Smooth muscle cell (in vitro differentiated cells): Measurements from ENCODE around the gene ZHX3. TPM values are rescaled to one million over a fixed set of nuclear protein-coding genes. Genes with fewer than 3 reads are reported as not detected.

Source experiments
- DNase-seq: peaks from one replicate; lab custom pipeline; 2025; ENCODE audit not compliant: unreplicated experiment; lab: John Stamatoyannopoulos, UW
- H2AFZ ChIP-seq: fragments of 200-600 bp; sonication (generic); 2 replicates; pipeline ENCODE4 v1.6.0; 2016; ENCODE audit warnings: antibody characterized with exemption, low read depth, mild to moderate bottlenecking
- H3F3A ChIP-seq: fragments of 200-600 bp; sonication (generic); 2 replicates; pipeline ENCODE4 v1.6.0; 2017; ENCODE audit warnings: antibody characterized with exemption, low read depth
- H3K27ac ChIP-seq: fragments of 200-600 bp; sonication (generic); 2 replicates; pipeline ENCODE4 v1.5.1; 2016; ENCODE audit warnings: low read depth, mild to moderate bottlenecking
- H3K27me3 ChIP-seq: fragments of 200-600 bp; sonication (generic); 2 replicates; pipeline ENCODE4 v1.6.1; 2016; ENCODE audit warnings: low read depth, mild to moderate bottlenecking
- H3K36me3 ChIP-seq: fragments of 200-600 bp; sonication (generic); 2 replicates; pipeline ENCODE4 v1.5.1; 2016; ENCODE audit warnings: low read depth
- H3K4me1 ChIP-seq: fragments of 200-600 bp; sonication (generic); 2 replicates; pipeline ENCODE4 v1.5.1; 2016; ENCODE audit warnings: low read depth
- H3K4me2 ChIP-seq: fragments of 200-600 bp; sonication (generic); 2 replicates; pipeline ENCODE4 v1.6.0; 2016; ENCODE audit warnings: mild to moderate bottlenecking
- H3K4me3 ChIP-seq: fragments of 200-600 bp; sonication (generic); 2 replicates; pipeline ENCODE4 v1.5.1; 2016; ENCODE audit warnings: mild to moderate bottlenecking
- H3K79me2 ChIP-seq: fragments of 200-600 bp; sonication (generic); 2 replicates; pipeline ENCODE4 v1.6.0; 2016; ENCODE audit warnings: low read depth, mild to moderate bottlenecking
- H3K9ac ChIP-seq: fragments of 200-600 bp; sonication (generic); 2 replicates; pipeline ENCODE4 v1.6.0; 2016; ENCODE audit warnings: low read depth
- H3K9me3 ChIP-seq: fragments of 200-600 bp; sonication (generic); replicated peaks from 2 replicates; pipeline ENCODE4 v1.5.1; 2016; ENCODE audit warnings: low read depth
- H4K20me1 ChIP-seq: fragments of 200-600 bp; sonication (generic); 2 replicates; pipeline ENCODE4 v1.6.0; 2016; ENCODE audit warnings: low read depth
- CTCF ChIP-seq: fragments of 200-600 bp; sonication (generic); IDR thresholded peaks from 2 replicates; pipeline ENCODE4 v1.5.1; 2017; ENCODE audit warnings: borderline replicate concordance, mild to moderate bottlenecking, antibody characterized with exemption; ENCODE audit not compliant: insufficient read depth, poor library complexity, severe bottlenecking
- WGBS: methylation state at CpG from one replicate; pipeline ENCODE4 v1.1.7; 2016; ENCODE audit warnings: low lambda C conversion rate; 5-methylcytosine and 5-hydroxymethylcytosine counted together
- polyA plus RNA-seq: library from polyadenylated mRNA; unstranded; fragments of >200 nt; fragmentation: Nextera tagmentation; extraction: Ambion mirVana; gene quantifications from 2 replicates; pipeline ENCODE4 v1.2.1, GENCODE V29; 2016
- total RNA-seq: library from RNA; depleted of rRNA; stranded (reverse); fragments of >200 nt; gene quantifications from 2 replicates; pipeline ENCODE4 v1.2.3, GENCODE V29; 2014

ZHX3 gene
- total and polyA plus RNA-seq, 2 experiments from 2014 or later: 10.1 to 17.1 TPM

- DNase-seq: no peak
- Histone ChIP-seq H3K27ac (no peak overlapping the region), H4K20me1 (no peaks in the 10 kb centered on the region), H3K4me1 (no peaks in the 10 kb centered on the region), H2AFZ (no peak overlapping the region), H3K9me3 (peaks cover 7% of the 10 kb centered on the region), H3K4me2 (no peak overlapping the region), H3K36me3 (peaks cover 7% of the 10 kb centered on the region), H3K4me3 (no peak overlapping the region), H3F3A (no peaks in the 10 kb centered on the region), H3K27me3 (no peaks in the 10 kb centered on the region), H3K9ac (no peak overlapping the region), H3K79me2 (no peaks in the 10 kb centered on the region)
- 97% methylated on average over 10 of the region's 10 CpGs for WGBS
- no peak for TF ChIP-seq CTCF
Observed at GRCh38 chr20:41202426-41202825, 115.1 kb downstream of the ZHX3 start.

GRCh38 chr20:41201760-41202159 lies 115.8 kb downstream of the ZHX3 start:
- H3K79me2 ChIP-seq: no peaks in the 10 kb centered on the region
- H3F3A ChIP-seq: no peaks in the 10 kb centered on the region
- no peak overlapping the region for H3K4me2 ChIP-seq
- no peaks in the 10 kb centered on the region for H4K20me1 ChIP-seq
- no peaks in the 10 kb centered on the region for H3K27me3 ChIP-seq
- H3K4me1 ChIP-seq: no peaks in the 10 kb centered on the region
- no peak overlapping the region for H3K9ac ChIP-seq
- no peak overlapping the region for H3K27ac ChIP-seq
- H3K36me3 ChIP-seq: peaks cover 7% of the 10 kb centered on the region
- H2AFZ ChIP-seq: no peak overlapping the region
- WGBS: 95% methylated on average over 8 of the region's 8 CpGs
- H3K4me3 ChIP-seq: no peak overlapping the region
- peaks cover 7% of the 10 kb centered on the region for H3K9me3 ChIP-seq
- TF ChIP-seq CTCF: no peak
- no peak for DNase-seq

- H3K79me2 ChIP-seq: no peaks in the 10 kb centered on the region
- no peak overlapping the region for H3K4me3 ChIP-seq
- no peak overlapping the region for H2AFZ ChIP-seq
- DNase-seq: no peak
- no peaks in the 10 kb centered on the region for H4K20me1 ChIP-seq
- H3K27ac ChIP-seq: no peak overlapping the region
- H3K9me3 ChIP-seq: peaks cover 7% of the 10 kb centered on the region
- 96% methylated on average over 3 of the region's 3 CpGs for WGBS
- no peak overlapping the region for H3K4me2 ChIP-seq
- H3K9ac ChIP-seq: no peak overlapping the region
- no peaks in the 10 kb centered on the region for H3K4me1 ChIP-seq
- H3K27me3 ChIP-seq: no peaks in the 10 kb centered on the region
- no peak for TF ChIP-seq CTCF
- peaks cover 7% of the 10 kb centered on the region for H3K36me3 ChIP-seq
- no peaks in the 10 kb centered on the region for H3F3A ChIP-seq
Observed at GRCh38 chr20:41200446-41201202, 116.9 kb downstream of the ZHX3 start.

GRCh38 chr20:41198443-41198842 lies 119.1 kb downstream of the ZHX3 start:
- H3K79me2 ChIP-seq: no peaks in the 10 kb centered on the region
- no peak overlapping the region for H2AFZ ChIP-seq
- no peaks in the 10 kb centered on the region for H3F3A ChIP-seq
- TF ChIP-seq CTCF: no peak
- no peak overlapping the region for H3K4me2 ChIP-seq
- no peak for DNase-seq
- no peak overlapping the region for H3K4me3 ChIP-seq
- H3K9ac ChIP-seq: no peak overlapping the region
- H3K9me3 ChIP-seq: peaks cover 7% of the 10 kb centered on the region
- H3K27ac ChIP-seq: no peak overlapping the region
- 95% methylated on average over 4 of the region's 4 CpGs for WGBS
- H3K4me1 ChIP-seq: no peaks in the 10 kb centered on the region
- no peaks in the 10 kb centered on the region for H3K27me3 ChIP-seq
- peaks cover 7% of the 10 kb centered on the region for H3K36me3 ChIP-seq
- no peaks in the 10 kb centered on the region for H4K20me1 ChIP-seq
